ENCODE results near the gene OR2C3.

DNA sequence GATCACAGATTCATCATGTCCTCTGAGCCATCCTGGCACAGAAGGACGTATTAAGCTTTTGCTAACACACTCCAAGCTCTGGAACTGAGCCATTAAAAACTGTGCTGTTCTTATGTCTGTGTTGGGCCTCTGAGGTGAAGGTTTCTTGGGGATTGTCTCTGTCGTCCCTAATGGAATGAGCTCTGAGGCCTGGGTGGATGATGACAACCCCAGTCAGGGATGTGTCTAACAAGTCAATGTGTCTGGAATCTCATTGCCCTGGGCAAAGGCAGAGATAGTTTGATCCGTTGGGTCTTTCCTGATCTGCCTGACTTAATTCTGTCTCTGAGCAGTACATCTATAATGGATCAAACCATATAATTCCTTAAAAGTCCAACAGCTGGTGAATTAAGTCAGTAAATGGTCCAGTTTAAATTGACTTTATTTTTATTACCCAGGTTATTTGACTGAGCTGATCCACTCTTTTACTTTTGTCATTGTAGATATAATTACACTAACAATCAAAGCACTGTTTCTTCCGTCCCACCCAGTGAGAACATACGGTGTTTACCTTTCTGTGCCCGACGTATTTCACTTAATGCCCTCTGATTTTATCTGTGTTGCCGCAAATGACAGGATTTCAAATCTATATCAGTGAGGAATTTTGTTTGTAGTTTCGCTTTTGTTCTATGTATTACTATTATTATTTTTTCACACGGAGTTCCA is 39.5 kb downstream of the OR2C3 start:
- TF ChIP-seq YY1 (IDR thresholded peaks at IDR 0.05; ENCODE audit: insufficient read depth, insufficient read length) (no peak), ZNF274 (IDR thresholded peaks at IDR 0.05; ENCODE audit: low read depth, low read length) (no peak)
